ENCODE results near the gene HSPA4. TPM values are rescaled to one million over a fixed set of nuclear protein-coding genes. Genes with fewer than 3 reads are reported as not detected.
A peak's percentile ranks its signal among the peaks of the same experiment; 100 is the strongest.
"Not testable (repeated sequence)": the region's sequence is repeated elsewhere in the genome, so short reads cannot be mapped to it uniquely, and the experiment has no call there.

The HSPA4 gene
- total and polyA plus RNA-seq, 5 donors: 52.1 to 88.8 (median 82.4) TPM

DNA sequence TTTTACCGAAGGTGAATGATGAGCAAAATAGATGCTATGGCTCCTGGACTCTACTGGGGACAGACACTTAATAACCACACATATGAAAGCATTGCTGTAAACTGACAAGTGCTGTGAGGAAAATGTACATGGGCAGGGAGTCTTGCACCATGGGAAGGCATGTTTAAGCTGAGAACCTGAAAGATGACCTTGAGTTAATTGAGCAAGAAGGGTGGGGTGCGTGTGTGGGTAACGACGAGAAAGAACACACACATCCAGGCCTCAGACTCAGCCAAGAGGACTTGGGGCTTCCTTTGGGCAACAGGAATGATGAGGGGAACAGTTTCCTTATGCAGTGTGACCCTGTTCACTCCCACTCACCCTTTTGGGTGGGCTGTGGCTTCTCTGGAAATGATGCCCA, 73.1 kb downstream of the HSPA4 start:
- Histone ChIP-seq H3K4me1 (ENCODE audit: control insufficient read depth, insufficient read depth, low read length) (no peaks in the 10 kb centered on the region), H3K27ac (ENCODE audit: low read length) (no peak overlapping the region), H3K27me3 (ENCODE audit: control insufficient read depth, insufficient read depth) (no peaks in the 10 kb centered on the region), H3K9me3 (ENCODE audit: control insufficient read depth, low read length) (no peaks in the 10 kb centered on the region), H3K4me3 (ENCODE audit: low read length) (no peak overlapping the region)
- intact Hi-C loops (cut with DNase I): loop anchor here in 1 of 4 donors (10.0 kb wide), 1 partner anchor 120 kb away; no protein-coding TSS in a partner anchor
- DNase-seq (no peak), ATAC-seq (no peak)
- WGBS: 63% methylated on average over 4 of the region's 4 CpGs

GRCh38 chr5:133128066-133128465, 76.3 kb downstream of the HSPA4 start:
- intact Hi-C loops (cut with DNase I): loop anchor here in 1 of 4 donors (10.0 kb wide), 1 partner anchor 117 kb away; no protein-coding TSS in a partner anchor
- DNase-seq (no peak), ATAC-seq (no peak)
- Histone ChIP-seq H3K9me3 (ENCODE audit: control insufficient read depth, low read length) (no peaks in the 10 kb centered on the region), H3K27ac (ENCODE audit: low read length) (no peak overlapping the region), H3K27me3 (ENCODE audit: control insufficient read depth, insufficient read depth) (no peaks in the 10 kb centered on the region), H3K4me1 (ENCODE audit: control insufficient read depth, insufficient read depth, low read length) (no peaks in the 10 kb centered on the region), H3K4me3 (ENCODE audit: low read length) (no peak overlapping the region)
- WGBS: 88% methylated on average over 1 of the region's 1 CpG

DNA sequence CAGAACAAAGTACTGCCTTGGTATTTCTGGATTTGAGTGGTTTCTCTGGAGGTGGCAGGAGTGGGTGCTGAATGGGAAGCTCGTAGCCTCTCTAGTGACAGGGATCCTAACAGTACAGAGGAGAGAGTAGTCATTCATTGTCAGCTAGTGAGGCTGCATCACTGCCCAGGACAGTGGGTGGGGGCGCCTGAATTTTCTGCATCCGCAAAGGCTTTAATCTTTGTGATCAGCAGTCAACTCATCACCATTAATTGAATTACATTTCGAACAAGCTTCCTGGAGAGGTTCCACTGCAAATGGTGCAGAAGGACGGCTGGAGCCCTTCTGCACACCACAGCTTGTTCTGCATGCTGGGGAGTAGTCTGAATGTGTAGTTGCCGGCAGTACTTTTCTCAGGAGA, 77.5 kb downstream of the HSPA4 start:
- ATAC-seq: no peak
- Histone ChIP-seq H3K9me3 (ENCODE audit: control insufficient read depth, low read length) (no peaks in the 10 kb centered on the region), H3K27ac (ENCODE audit: low read length) (no peak overlapping the region), H3K4me1 (ENCODE audit: control insufficient read depth, insufficient read depth, low read length) (no peaks in the 10 kb centered on the region), H3K27me3 (ENCODE audit: control insufficient read depth, insufficient read depth) (no peaks in the 10 kb centered on the region), H3K4me3 (ENCODE audit: low read length) (no peak overlapping the region)
- intact Hi-C loops (cut with DNase I): loop anchor here in 1 of 4 donors (10.0 kb wide), 1 partner anchor 116 kb away; no protein-coding TSS in a partner anchor
- WGBS: 71% methylated on average over 6 of the region's 6 CpGs
- DNase-seq: no peak

DNA sequence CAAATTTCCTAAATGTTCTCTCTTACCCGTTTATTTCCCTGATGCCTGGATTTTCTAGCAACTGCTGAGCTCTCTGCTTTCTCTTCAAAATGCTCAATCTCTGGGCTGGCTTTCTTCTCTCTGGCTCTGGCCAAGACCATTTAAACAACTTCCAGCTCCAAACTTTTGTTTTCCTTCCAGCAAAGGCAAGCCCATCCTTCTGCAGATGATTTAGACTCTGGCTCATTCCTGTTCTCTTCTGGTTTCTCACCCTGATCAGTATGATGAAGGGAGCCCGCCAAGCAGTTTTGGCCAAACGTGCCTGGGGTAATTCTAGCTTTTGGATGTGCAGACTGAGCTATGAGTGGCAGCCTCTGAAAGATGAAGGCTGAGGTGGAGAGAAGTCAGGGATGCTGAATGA, 78.1 kb downstream of the HSPA4 start:
- no peak for DNase-seq
- intact Hi-C loops (cut with DNase I): loop anchor here in 1 of 4 donors (10.0 kb wide), 1 partner anchor 115 kb away; no protein-coding TSS in a partner anchor
- no peak overlapping the region for H3K27ac ChIP-seq (ENCODE audit: low read length)
- WGBS: 51% methylated on average over 3 of the region's 3 CpGs
- ATAC-seq: no peak
- H3K9me3 ChIP-seq (ENCODE audit: control insufficient read depth, low read length): no peaks in the 10 kb centered on the region
- no peaks in the 10 kb centered on the region for H3K27me3 ChIP-seq (ENCODE audit: control insufficient read depth, insufficient read depth)
- no peaks in the 10 kb centered on the region for H3K4me1 ChIP-seq (ENCODE audit: control insufficient read depth, insufficient read depth, low read length)
- H3K4me3 ChIP-seq (ENCODE audit: low read length): no peak overlapping the region

DNA sequence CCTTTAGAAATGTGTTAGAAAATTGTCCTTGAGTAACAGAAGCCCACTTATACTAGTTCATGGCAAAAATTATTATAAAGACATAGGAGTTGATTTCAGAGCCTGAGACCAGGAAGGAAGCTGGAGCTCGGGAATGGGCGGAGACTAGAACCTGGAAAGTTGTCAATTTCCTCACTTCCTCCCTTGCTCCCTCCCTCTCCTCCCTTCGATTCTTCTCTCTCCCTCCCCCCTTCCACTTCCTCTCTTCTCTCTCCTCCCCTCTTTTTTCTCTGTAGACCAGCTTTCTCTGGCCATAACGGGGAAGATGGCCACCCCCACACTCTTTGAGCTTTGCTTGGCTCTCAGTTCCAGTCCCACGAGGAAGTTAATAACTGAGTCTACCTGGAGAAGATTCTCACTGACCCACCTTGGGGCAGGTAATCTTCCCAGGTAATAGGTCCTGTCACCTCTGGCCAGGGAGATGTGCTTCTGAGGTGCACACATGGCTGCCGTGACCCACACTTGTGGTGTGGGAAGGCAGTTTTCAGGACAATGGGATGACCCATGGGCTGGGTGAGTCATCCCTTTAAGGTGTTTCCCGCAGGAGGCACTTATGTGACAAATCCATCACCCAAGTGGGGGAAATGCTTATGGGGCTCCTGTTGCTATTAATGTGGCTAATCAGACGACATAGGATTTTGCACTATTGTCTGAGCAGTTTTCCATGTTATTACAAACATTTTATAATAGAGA, 78.7 kb downstream of the HSPA4 start:
- H3K27me3 ChIP-seq (ENCODE audit: control insufficient read depth, insufficient read depth): no peaks in the 10 kb centered on the region
- no peak overlapping the region for H3K27ac ChIP-seq (ENCODE audit: low read length)
- H3K4me1 ChIP-seq (ENCODE audit: control insufficient read depth, insufficient read depth, low read length): no peaks in the 10 kb centered on the region
- H3K4me3 ChIP-seq (ENCODE audit: low read length): no peak overlapping the region
- 56% methylated on average over 8 of the region's 8 CpGs for WGBS
- H3K9me3 ChIP-seq (ENCODE audit: control insufficient read depth, low read length): no peaks in the 10 kb centered on the region
- ATAC-seq: peak in 1 of 2 donors; percentile 32
- DNase-seq: no peak
- intact Hi-C loops (cut with DNase I): no loop called here

GRCh38 chr5:133132717-133133116, 80.9 kb downstream of the HSPA4 start:
- Histone ChIP-seq H3K4me1 (ENCODE audit: control insufficient read depth, insufficient read depth, low read length) (no peaks in the 10 kb centered on the region), H3K4me3 (ENCODE audit: low read length) (no peak overlapping the region), H3K9me3 (ENCODE audit: control insufficient read depth, low read length) (no peaks in the 10 kb centered on the region), H3K27ac (ENCODE audit: low read length) (no peak overlapping the region), H3K27me3 (ENCODE audit: control insufficient read depth, insufficient read depth) (no peaks in the 10 kb centered on the region)
- no peak for DNase-seq
- ATAC-seq: no peak
- intact Hi-C loops (cut with DNase I): no loop called here
- 70% methylated on average over 2 of the region's 2 CpGs for WGBS

- DNase-seq; H3K27me3 ChIP-seq (ENCODE audit: control insufficient read depth, insufficient read depth); H3K4me3 ChIP-seq (ENCODE audit: low read length); H3K4me1 ChIP-seq (ENCODE audit: control insufficient read depth, insufficient read depth, low read length); H3K9me3 ChIP-seq (ENCODE audit: control insufficient read depth, low read length); intact Hi-C loops (cut with DNase I); ATAC-seq; H3K27ac ChIP-seq (ENCODE audit: low read length): not testable (repeated sequence)
- 99% methylated on average over 3 of the region's 5 CpGs for WGBS
Measured at GRCh38 chr5:133133241-133133640, 81.4 kb downstream of the HSPA4 start.

DNA sequence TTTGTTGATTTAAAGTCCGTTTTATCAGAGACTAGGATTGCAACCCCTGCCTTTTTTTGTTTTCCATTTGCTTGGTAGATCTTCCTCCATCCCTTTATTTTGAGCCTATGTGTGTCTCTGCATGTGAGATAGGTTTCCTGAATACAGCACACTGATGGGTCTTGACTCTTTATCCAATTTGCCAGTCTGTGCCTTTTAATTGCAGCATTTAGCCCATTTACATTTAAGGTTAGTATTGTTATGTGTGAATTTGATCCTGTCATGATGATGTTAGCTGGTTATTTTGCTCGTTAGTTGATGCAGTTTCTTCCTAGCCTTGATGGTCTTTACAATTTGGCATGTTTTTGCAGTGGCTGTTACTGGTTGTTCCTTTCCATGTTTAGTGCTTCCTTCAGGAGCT, 85.1 kb downstream of the HSPA4 start:
- H3K27me3 ChIP-seq (ENCODE audit: control insufficient read depth, insufficient read depth); H3K27ac ChIP-seq (ENCODE audit: low read length); intact Hi-C loops (cut with DNase I); DNase-seq; ATAC-seq; H3K9me3 ChIP-seq (ENCODE audit: control insufficient read depth, low read length); H3K4me3 ChIP-seq (ENCODE audit: low read length); H3K4me1 ChIP-seq (ENCODE audit: control insufficient read depth, insufficient read depth, low read length): not testable (repeated sequence)
- WGBS: 65% methylated on average over 2 of the region's 2 CpGs

GRCh38 chr5:133140311-133140710, 88.5 kb downstream of the HSPA4 start:
- 89% methylated on average over 7 of the region's 7 CpGs for WGBS
- H3K9me3 ChIP-seq (ENCODE audit: control insufficient read depth, low read length): no peaks in the 10 kb centered on the region
- DNase-seq (no peak), ATAC-seq (no peak)
- no peaks in the 10 kb centered on the region for H3K27me3 ChIP-seq (ENCODE audit: control insufficient read depth, insufficient read depth)
- H3K4me3 ChIP-seq (ENCODE audit: low read length): no peak overlapping the region
- no peaks in the 10 kb centered on the region for H3K4me1 ChIP-seq (ENCODE audit: control insufficient read depth, insufficient read depth, low read length)
- H3K27ac ChIP-seq (ENCODE audit: low read length): no peak overlapping the region
- intact Hi-C loops (cut with DNase I): no loop called here

DNA sequence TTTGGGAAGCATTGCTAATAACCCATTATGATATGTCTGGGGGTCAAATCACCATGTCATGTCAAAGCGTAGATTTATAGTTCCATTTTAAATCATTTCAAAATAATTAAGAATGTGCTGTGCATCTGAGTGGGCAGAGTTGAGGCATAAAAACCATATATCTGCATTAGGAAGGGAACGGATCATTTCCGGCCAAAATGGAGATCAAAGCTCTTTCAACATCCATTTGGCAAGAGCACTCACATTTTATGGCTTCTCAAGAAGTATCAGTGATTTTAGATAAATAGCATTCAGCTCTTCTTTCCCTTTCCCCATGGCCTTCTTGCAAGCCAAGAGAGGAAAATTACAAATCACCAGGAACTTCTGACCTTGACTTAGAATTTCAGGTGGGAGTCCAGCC, 89.9 kb downstream of the HSPA4 start:
- WGBS: 74% methylated on average over 3 of the region's 3 CpGs
- Histone ChIP-seq H3K9me3 (ENCODE audit: control insufficient read depth, low read length) (no peaks in the 10 kb centered on the region), H3K4me3 (ENCODE audit: low read length) (no peak overlapping the region), H3K27ac (ENCODE audit: low read length) (no peak overlapping the region), H3K27me3 (ENCODE audit: control insufficient read depth, insufficient read depth) (no peaks in the 10 kb centered on the region), H3K4me1 (ENCODE audit: control insufficient read depth, insufficient read depth, low read length) (no peaks in the 10 kb centered on the region)
- intact Hi-C loops (cut with DNase I): no loop called here
- ATAC-seq (no peak), DNase-seq (no peak)

- Histone ChIP-seq H3K27me3 (ENCODE audit: control insufficient read depth, insufficient read depth) (no peaks in the 10 kb centered on the region), H3K4me1 (ENCODE audit: control insufficient read depth, insufficient read depth, low read length) (no peaks in the 10 kb centered on the region), H3K27ac (ENCODE audit: low read length) (no peak overlapping the region), H3K9me3 (ENCODE audit: control insufficient read depth, low read length) (no peaks in the 10 kb centered on the region), H3K4me3 (ENCODE audit: low read length) (no peak overlapping the region)
- 83% methylated on average over 6 of the region's 6 CpGs for whole genome bisulfite sequencing
- intact Hi-C loops (cut with DNase I): no loop called here
- ATAC-seq (no peak), DNase-seq (no peak)
Measured at GRCh38 chr5:133142782-133143181, 91.0 kb downstream of the HSPA4 start.

All from right cardiac atrium (tissue), 5 donors.